H9 (cell line): Measurements from ENCODE around the gene TMEM127. TPM values are rescaled to one million over a fixed set of nuclear protein-coding genes. Genes with fewer than 3 reads are reported as not detected.

Experiments
- DNase-seq: peaks from one replicate; pipeline ENCODE4 v3.0.0-alpha.2; 2017
- H2AFZ ChIP-seq: one replicate; pipeline ENCODE4 v1.6.1; 2013; ENCODE audit warnings: mild to moderate bottlenecking, low read length, control low read depth, moderate library complexity
- H2AK5ac ChIP-seq: 2 replicates; pipeline ENCODE4 v1.6.1; 2013; ENCODE audit warnings: low read length, control low read depth, mixed read lengths; ENCODE audit not compliant: insufficient read length
- H2BK120ac ChIP-seq: one replicate; pipeline ENCODE4 v1.6.1; 2013; ENCODE audit warnings: low read depth, mild to moderate bottlenecking, low read length, control low read depth, inconsistent platforms; ENCODE audit not compliant: poor library complexity, severe bottlenecking
- H2BK12ac ChIP-seq: 2 replicates; pipeline ENCODE4 v1.6.1; 2013; ENCODE audit warnings: low read length, control low read depth, mixed read lengths, low read depth; ENCODE audit not compliant: insufficient read length
- H2BK15ac ChIP-seq: 2 replicates; pipeline ENCODE4 v1.6.1; 2013; ENCODE audit warnings: low read depth, low read length, control low read depth
- H2BK20ac ChIP-seq: one replicate; pipeline ENCODE4 v1.6.1; 2013; ENCODE audit warnings: low read depth, mild to moderate bottlenecking, low read length, control low read depth, inconsistent platforms; ENCODE audit not compliant: poor library complexity, severe bottlenecking
- H2BK5ac ChIP-seq: 2 replicates; pipeline ENCODE4 v1.6.1; 2013; ENCODE audit warnings: low read length, control low read depth, mixed read lengths; ENCODE audit not compliant: insufficient read length
- H3K14ac ChIP-seq: 2 replicates; pipeline ENCODE4 v1.6.1; 2013; ENCODE audit warnings: low read length, control low read depth; ENCODE audit not compliant: insufficient read depth
- H3K18ac ChIP-seq: 2 replicates; pipeline ENCODE4 v1.6.1; 2013; ENCODE audit warnings: low read depth, mild to moderate bottlenecking, mixed read lengths, low read length, control low read depth; ENCODE audit not compliant: insufficient read length
- H3K23ac ChIP-seq: 2 replicates; pipeline ENCODE4 v1.6.1; 2013; ENCODE audit warnings: low read length, control low read depth, mixed read lengths, low read depth; ENCODE audit not compliant: insufficient read length
- H3K23me2 ChIP-seq: 2 replicates; pipeline ENCODE4 v1.6.1; 2013; ENCODE audit warnings: low read depth, mild to moderate bottlenecking, mixed read lengths, low read length, control low read depth; ENCODE audit not compliant: insufficient read length, poor library complexity, severe bottlenecking
- H3K27ac ChIP-seq: 2 replicates; pipeline ENCODE4 v1.5.1; 2013; ENCODE audit warnings: low read length, control low read depth, mixed read lengths, low read depth; ENCODE audit not compliant: insufficient read length
- H3K27me3 ChIP-seq: 2 replicates; pipeline ENCODE4 v1.6.1; 2013; ENCODE audit warnings: low read length, control low read depth, inconsistent platforms; ENCODE audit not compliant: insufficient read depth
- H3K4ac ChIP-seq: 2 replicates; pipeline ENCODE4 v1.6.1; 2013; ENCODE audit warnings: low read depth, mild to moderate bottlenecking, control low read depth, inconsistent platforms, low read length, moderate library complexity
- H3K4me1 ChIP-seq: 2 replicates; pipeline ENCODE4 v1.6.1; 2013; ENCODE audit warnings: low read length, control low read depth, inconsistent platforms; ENCODE audit not compliant: insufficient read depth
- H3K4me2 ChIP-seq: 2 replicates; pipeline ENCODE4 v1.6.1; 2013; ENCODE audit warnings: low read length, control low read depth, mixed read lengths; ENCODE audit not compliant: insufficient read length, insufficient read depth
- H3K56ac ChIP-seq: 2 replicates; pipeline ENCODE4 v1.6.1; 2013; ENCODE audit warnings: low read depth, mild to moderate bottlenecking, mixed read lengths, low read length, control low read depth; ENCODE audit not compliant: insufficient read length
- H3K79me1 ChIP-seq: 2 replicates; pipeline ENCODE4 v1.6.1; 2013; ENCODE audit warnings: low read depth, mild to moderate bottlenecking, moderate library complexity, low read length, control low read depth, inconsistent platforms; ENCODE audit not compliant: insufficient read depth, poor library complexity, severe bottlenecking
- H3K79me2 ChIP-seq: 2 replicates; pipeline ENCODE4 v1.6.1; 2013; ENCODE audit warnings: low read length, control low read depth, inconsistent platforms; ENCODE audit not compliant: insufficient read depth
- H3K9ac ChIP-seq: 2 replicates; pipeline ENCODE4 v1.6.1; 2013; ENCODE audit warnings: low read length, control low read depth, mixed read lengths; ENCODE audit not compliant: insufficient read length; ENCODE audit errors: extremely low read depth
- H3K9me3 ChIP-seq: one replicate; pipeline ENCODE4 v1.6.1; 2013; ENCODE audit warnings: low read depth, low read length, inconsistent platforms; ENCODE audit not compliant: control insufficient read depth
- H3T11ph ChIP-seq: one replicate; pipeline ENCODE4 v1.6.1; 2013; ENCODE audit warnings: mild to moderate bottlenecking, low read length, control low read depth, inconsistent platforms
- H4K20me1 ChIP-seq: one replicate; pipeline ENCODE4 v1.6.1; 2013; ENCODE audit not compliant: control insufficient read depth, insufficient read length, insufficient read depth
- H4K5ac ChIP-seq: 2 replicates; pipeline ENCODE4 v1.6.1; 2013; ENCODE audit warnings: low read depth, mild to moderate bottlenecking, mixed read lengths, low read length, control low read depth; ENCODE audit not compliant: insufficient read length
- H4K8ac ChIP-seq: replicated peaks from 2 replicates; pipeline ENCODE4 v1.6.1; 2013; ENCODE audit warnings: low read length, control low read depth, mixed read lengths, low read depth; ENCODE audit not compliant: insufficient read length
- H4K91ac ChIP-seq: 2 replicates; pipeline ENCODE4 v1.6.1; 2013; ENCODE audit warnings: low read depth, mild to moderate bottlenecking, moderate library complexity, mixed read lengths, low read length, control low read depth; ENCODE audit not compliant: insufficient read length
- H3K27ac Mint-ChIP-seq, 3 experiments: 2 replicates in 2 of 3; 3 replicates in 1 of 3; pipeline ENCODE4 v1.8.0; 2020 to 2021; ENCODE audit warnings: mixed read lengths in 3 of 3, mild to moderate bottlenecking in 1 of 3, moderate library complexity in 1 of 3
- H3K27me3 Mint-ChIP-seq: 2 replicates; pipeline ENCODE4 v1.8.0; 2021; ENCODE audit warnings: low read depth, mild to moderate bottlenecking, moderate library complexity, mixed read lengths
- H3K36me3 Mint-ChIP-seq, 3 experiments: 2 replicates in 2 of 3; 3 replicates in 1 of 3; pipeline ENCODE4 v1.8.0; 2020 to 2021; ENCODE audit warnings: low read depth in 3 of 3, mixed read lengths in 3 of 3; ENCODE audit not compliant: insufficient read depth in 1 of 3
- H3K4me1 Mint-ChIP-seq, 2 experiments: 2 replicates each; pipeline ENCODE4 v1.8.0; 2020; ENCODE audit warnings: mixed read lengths in 2 of 2
- H3K4me3 Mint-ChIP-seq, 2 experiments: 2 replicates in 1 of 2; 3 replicates in 1 of 2; pipeline ENCODE4 v1.8.0; 2020 to 2021; ENCODE audit warnings: mild to moderate bottlenecking in 2 of 2, mixed read lengths in 2 of 2, moderate library complexity in 1 of 2
- H3K9me3 Mint-ChIP-seq, 2 experiments: 2 replicates in 1 of 2; 3 replicates in 1 of 2; pipeline ENCODE4 v1.8.0; 2020; ENCODE audit warnings: mild to moderate bottlenecking in 2 of 2, mixed read lengths in 2 of 2, moderate library complexity in 1 of 2
- CTCF ChIP-seq: fragments of 200-600 bp; sonication (generic); conservative IDR thresholded peaks from 3 replicates; pipeline ENCODE4 v1.8.0; 2021; ENCODE audit warnings: antibody characterized with exemption, mild to moderate bottlenecking
- WGBS: extraction: QIAGEN DNeasy Blood & Tissue Kit; methylation state at CpG from one replicate; pipeline ENCODE4 v1.1.7; 2013; ENCODE audit warnings: missing lambda C conversion rate, low lambda C conversion rate, mixed read lengths; ENCODE audit not compliant: insufficient read length; ENCODE audit errors: extremely low coverage; 5-methylcytosine and 5-hydroxymethylcytosine counted together
- total RNA-seq: library from RNA; stranded (reverse); gene quantifications from 2 replicates; pipeline ENCODE4 v1.2.1, GENCODE V29; 2021

Gene TMEM127
- total RNA-seq, 1 experiment from 2014 or later = 30.1 TPM

DNA sequence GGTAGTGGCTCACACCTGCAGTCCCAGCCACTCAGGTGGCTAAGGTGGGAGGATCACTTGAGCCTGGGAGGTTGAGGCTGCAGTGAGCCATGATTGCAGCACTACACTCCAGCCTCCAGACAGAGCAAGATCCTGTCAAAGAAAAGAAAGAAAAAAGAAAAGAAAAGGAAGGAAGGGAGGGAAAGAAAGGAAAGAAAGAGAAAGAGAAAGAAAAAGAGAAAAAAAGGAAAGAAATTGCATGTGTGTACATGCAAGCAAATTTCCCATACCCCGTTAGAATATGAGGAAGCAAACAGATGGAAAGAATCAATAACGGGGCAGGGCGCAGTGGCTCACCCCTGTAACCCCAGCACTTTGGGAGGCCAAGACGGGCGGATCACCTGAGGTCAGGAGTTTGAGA, 17.9 kb downstream of the TMEM127 start:
- TF ChIP-seq CTCF = no peak
- Histone ChIP-seq H4K20me1 (no peaks in the 10 kb centered on the region), H3K14ac (no peak overlapping the region), H3K9ac (no peak overlapping the region), H3K9me3 (no peaks in the 10 kb centered on the region), H3K4me1 (no peaks in the 10 kb centered on the region), H2BK120ac (no peak overlapping the region), H3K56ac (no peak overlapping the region), H2BK12ac (no peak overlapping the region), H3K18ac (no peak overlapping the region), H3K79me2 (no peaks in the 10 kb centered on the region), H3K27ac (no peak overlapping the region), H2BK5ac (no peak overlapping the region), H3K27me3 (no peaks in the 10 kb centered on the region), H3K23me2 (no peaks in the 10 kb centered on the region), H3T11ph (no peak overlapping the region), H2AFZ (no peak overlapping the region), H4K8ac (no peak overlapping the region), H3K79me1 (no peaks in the 10 kb centered on the region), H3K23ac (no peak overlapping the region), H4K5ac (no peak overlapping the region), H2BK20ac (no peak overlapping the region), H2AK5ac (no peak overlapping the region), H3K4me2 (no peak overlapping the region), H3K4ac (no peak overlapping the region), H2BK15ac (no peak overlapping the region), H4K91ac (no peak overlapping the region)
- Mint-ChIP-seq H3K4me1 (no peaks in the 10 kb centered on the region; a peak in 1 of 4 replicates), H3K27me3 (no peaks in the 10 kb centered on the region; the same call in 1 of the 2 replicates), H3K27ac (0 out of 7 replicates have a peak overlapping the region, but pooled peaks of 1 of the 3 experiments have one; percentile 53), H3K9me3 (no peaks in the 10 kb centered on the region), H3K36me3 (peaks cover 4 to 14% (median 8%) of the 10 kb centered on the region in 3 experiments; a peak in 5 of 7 replicates), H3K4me3 (no peak overlapping the region)
- no CpG with 5 or more reads among the region's 5 CpGs for WGBS
- DNase-seq = no peak
